HG03045 (cell line): Measurements from ENCODE around the gene TMUB1.
"Not testable (repeated sequence)": the region's sequence is repeated elsewhere in the genome, so short reads cannot be mapped to it uniquely, and the experiment has no call there.

Experiments
- ATAC-seq: cut with Tn5 transposase; IDR thresholded peaks from one replicate; pipeline ENCODE4 v1.9.1; 2021; ENCODE audit warnings: mild to moderate bottlenecking, moderate library complexity; ENCODE audit not compliant: unreplicated experiment

Gene TMUB1

GRCh38 chr7:151057506-151057988, 25.7 kb downstream of the TMUB1 start, which contains the start of gene CDK5:
Gene CDK5, minus strand, starts transcription at chr7:151057897. Its CDS starts 49 bp downstream, at chr7:151057848.
- peak; percentile 8 for ATAC-seq

- ATAC-seq: no peak
Measured at GRCh38 chr7:151056666-151057505, 26.4 kb downstream of the TMUB1 start.

GRCh38 chr7:151056283-151056665, 27.0 kb downstream of the TMUB1 start:
- ATAC-seq: no peak

- no peak for ATAC-seq
Measured at GRCh38 chr7:151053751-151054150, 29.5 kb downstream of the TMUB1 start.

DNA sequence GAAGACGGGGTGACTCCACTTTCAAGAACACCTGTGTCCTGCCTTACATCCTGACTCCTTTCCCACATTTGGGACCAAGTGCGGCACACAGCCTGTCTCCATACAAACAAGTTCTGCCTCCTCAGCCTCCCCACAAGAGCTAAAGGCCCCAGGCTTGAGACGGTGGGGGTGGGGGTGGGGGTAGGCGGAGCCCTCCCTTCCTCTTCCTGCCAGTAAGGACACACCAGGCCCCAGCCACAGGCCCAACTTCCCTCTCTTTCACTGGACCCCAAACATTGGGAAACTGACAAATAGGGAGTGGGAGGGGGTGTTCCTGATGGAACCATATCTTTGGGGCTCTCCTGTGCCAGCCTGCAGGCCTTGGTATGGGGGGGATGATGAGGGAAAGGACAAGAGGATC, 30.2 kb downstream of the TMUB1 start:
- ATAC-seq: no peak

DNA sequence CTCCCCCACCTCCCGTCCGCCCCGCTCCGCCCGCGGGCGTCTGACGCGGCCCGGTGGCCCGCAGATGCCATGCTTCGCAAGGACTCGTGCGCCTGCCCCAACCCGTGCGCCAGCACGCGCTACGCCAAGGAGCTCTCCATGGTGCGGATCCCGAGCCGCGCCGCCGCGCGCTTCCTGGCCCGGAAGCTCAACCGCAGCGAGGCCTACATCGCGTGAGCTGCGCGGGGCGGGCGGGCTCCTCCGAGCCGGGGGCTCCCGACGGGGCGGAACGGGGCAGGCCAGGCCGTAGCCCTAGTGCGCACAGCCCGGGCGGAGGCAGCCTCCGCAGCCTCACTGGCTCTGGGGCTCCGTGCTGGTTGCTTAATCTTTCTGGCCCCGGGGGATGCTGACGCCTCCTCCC, 32.2 kb downstream of the TMUB1 start:
- ATAC-seq: no peak

DNA sequence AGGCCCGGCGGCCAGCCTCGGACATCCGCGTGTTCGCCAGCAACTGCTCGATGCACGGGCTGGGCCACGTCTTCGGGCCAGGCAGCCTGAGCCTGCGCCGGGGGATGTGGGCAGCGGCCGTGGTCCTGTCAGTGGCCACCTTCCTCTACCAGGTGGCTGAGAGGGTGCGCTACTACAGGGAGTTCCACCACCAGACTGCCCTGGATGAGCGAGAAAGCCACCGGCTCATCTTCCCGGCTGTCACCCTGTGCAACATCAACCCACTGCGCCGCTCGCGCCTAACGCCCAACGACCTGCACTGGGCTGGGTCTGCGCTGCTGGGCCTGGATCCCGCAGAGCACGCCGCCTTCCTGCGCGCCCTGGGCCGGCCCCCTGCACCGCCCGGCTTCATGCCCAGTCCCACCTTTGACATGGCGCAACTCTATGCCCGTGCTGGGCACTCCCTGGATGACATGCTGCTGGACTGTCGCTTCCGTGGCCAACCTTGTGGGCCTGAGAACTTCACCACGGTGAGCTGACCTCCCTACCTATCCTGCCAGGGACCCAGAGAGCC, 34.3 kb downstream of the TMUB1 start:
- ATAC-seq: no peak

DNA sequence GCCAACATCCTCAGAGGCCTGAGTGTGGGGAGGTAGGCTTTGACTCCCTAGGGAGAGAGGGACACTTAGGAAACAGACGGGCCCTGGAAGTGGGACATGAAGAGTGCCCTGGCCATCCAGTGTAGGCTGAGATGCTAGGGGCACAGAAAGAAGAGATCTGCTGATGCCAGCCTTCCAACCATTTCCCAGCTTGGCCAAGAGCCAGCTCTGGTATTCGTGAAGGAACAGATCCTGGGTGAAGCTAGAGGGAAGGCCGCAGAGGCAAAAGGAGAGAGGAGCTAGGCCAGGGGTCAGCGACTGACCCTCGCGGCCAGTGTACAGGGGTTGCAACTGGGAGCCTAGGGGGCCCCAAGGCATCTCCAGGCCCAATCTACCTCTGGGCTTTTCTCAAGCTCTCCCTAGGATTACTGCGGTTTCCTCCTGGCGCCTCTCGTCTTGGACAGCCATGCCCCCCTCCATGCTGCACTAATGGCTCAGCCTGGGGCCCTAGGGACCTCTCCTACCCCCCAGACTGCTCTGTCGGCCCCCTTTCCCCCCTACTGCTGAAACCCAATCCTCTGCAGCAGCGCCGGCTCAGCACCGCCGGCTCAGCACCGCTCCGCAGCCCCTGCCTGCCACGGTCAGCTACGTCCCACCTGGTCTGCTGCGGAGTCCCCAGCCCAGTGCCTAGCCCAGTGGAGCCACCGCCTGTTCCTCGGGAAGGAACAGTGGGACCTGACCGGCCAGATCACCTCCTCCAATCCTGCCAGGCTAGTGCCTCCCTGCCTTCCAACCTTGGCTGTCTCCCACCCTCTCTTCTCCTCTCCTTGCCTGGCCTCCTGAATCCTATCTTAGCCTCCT, 35.1 kb downstream of the TMUB1 start, which contains the start of gene ASIC3:
ASIC3 (plus strand) TSS at position 556 of the 840 bp plus-strand sequence. CDS start 355 bp downstream, outside the sequence.
- no peak for ATAC-seq

- no peak for ATAC-seq
Measured at GRCh38 chr7:151046603-151047573, 36.4 kb downstream of the TMUB1 start.

- no peak for ATAC-seq
Measured at GRCh38 chr7:151045967-151046366, 37.3 kb downstream of the TMUB1 start.

GRCh38 chr7:151045262-151045661, 38.0 kb downstream of the TMUB1 start:
- no peak for ATAC-seq

- no peak for ATAC-seq
Measured at GRCh38 chr7:151043959-151044358, 39.3 kb downstream of the TMUB1 start.

- ATAC-seq: not testable (repeated sequence)
Measured at GRCh38 chr7:151043449-151043848, 39.8 kb downstream of the TMUB1 start.

- ATAC-seq: no peak
Measured at GRCh38 chr7:151040616-151041375, 42.5 kb downstream of the TMUB1 start.

DNA sequence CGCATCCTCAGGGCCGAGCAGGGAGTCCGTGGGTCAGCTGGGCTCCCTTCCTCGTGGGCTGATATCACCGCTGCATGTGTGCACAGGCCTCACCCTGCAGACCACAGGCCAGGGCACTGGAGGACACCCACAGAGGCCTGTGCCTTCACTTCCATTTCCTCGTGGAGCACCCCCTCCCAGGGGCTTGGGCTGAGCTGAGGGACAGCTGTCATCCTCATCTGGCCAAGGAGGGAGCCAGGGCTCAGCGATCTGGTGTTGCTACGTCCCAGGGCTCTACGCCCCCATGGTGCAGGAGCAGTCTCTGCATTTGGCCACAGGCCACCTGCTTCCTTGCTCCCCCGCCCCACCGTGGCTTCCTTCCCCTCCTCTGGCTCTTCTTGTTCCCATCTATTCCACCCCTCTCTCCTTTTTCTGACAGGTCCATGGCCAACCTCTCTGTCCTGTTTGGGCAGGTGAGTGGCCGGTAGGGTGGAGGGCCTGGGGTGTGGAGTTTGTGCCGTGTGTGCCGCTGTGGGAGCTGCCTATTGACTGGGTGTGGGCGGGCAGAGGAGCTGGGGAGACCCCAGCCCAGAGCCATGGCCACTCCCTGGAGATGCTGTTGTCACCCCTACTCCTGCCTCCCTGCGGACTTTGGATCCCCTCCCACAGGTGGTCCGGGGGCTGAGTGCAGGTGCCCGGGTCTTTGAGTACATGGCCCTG, 43.3 kb downstream of the TMUB1 start:
- no peak for ATAC-seq

DNA sequence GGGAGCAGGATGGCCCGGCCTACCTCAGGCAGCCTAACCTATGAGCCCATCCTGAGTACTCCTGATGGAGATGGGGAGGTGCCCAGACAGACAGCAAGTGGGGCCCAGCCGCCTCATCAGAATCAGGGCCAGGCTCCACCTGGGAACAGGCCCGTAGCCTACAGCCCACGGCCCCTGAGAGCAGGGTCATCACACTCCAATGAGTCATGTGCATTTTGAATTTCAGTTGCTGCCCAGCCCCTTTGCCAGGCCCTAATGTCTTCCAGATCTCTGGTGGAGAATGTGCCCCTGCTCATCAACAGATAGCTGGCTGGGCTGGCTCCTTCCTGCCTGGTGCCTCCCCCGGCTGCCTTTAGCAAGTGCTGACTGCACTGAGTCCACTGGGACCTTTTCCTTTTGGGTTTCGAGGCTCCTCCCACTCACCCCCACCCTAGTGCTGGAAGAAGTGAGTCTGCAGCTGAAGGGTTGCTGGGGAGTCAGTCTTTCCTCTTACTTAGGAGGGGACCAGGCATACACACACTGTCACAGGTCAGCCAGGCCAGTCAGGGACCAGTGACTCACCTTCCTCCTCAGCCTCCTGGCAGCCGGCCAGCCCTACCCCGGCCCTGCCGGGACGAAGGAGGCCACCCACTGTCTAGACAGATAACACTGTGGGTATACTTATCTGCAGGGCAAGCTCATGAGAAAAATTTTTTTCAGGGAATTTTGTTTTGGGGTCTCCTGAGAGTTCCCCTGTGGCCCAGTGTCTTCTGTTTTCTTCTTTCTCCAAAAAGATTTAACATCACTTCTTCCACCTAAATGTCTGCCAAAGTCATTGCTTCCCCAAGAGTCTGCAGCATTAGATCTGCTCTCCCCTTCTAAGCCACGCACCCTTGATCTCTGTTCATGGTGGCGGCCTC, 44.1 kb downstream of the TMUB1 start:
- no peak for ATAC-seq

DNA sequence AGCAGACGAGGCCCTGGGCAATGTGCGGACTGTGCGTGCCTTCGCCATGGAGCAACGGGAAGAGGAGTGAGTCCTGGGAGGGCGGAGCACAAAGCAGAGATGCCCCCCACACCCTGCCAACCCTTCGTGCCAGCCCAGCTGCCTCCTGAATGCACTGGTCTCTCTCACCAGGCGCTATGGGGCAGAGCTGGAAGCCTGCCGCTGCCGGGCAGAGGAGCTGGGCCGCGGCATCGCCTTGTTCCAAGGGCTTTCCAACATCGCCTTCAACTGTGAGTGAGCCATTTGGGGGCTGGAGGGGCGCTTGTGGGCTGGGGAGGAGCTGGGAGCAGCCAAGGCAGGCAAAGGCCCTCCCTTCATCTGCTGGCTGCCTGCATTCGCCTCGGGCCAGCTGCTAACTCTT, 47.4 kb downstream of the TMUB1 start:
- no peak for ATAC-seq
